DOHH2 (cell line): Measurements from ENCODE around the gene NENF.
A peak's percentile ranks its signal among the peaks of the same experiment; 100 is the strongest.

Source experiments
- H3F3A ChIP-seq: fragments of 200-600 bp; sonication (generic), shearing (Covaris generic); 2 replicates; pipeline ENCODE4 v1.6.0; 2016; ENCODE audit warnings: antibody characterized with exemption, mild to moderate bottlenecking; ENCODE audit not compliant: control insufficient read depth, insufficient read depth
- H3K27ac ChIP-seq: fragments of 200-600 bp; sonication (generic); 2 replicates; pipeline ENCODE4 v1.5.1; 2014; ENCODE audit warnings: low read depth, mild to moderate bottlenecking, low read length, moderate library complexity
- H3K27me3 ChIP-seq: fragments of 200-600 bp; sonication (generic); 2 replicates; pipeline ENCODE4 v1.6.1; 2014; ENCODE audit warnings: mild to moderate bottlenecking, low read length, mixed read lengths; ENCODE audit not compliant: control insufficient read depth
- H3K36me3 ChIP-seq: fragments of 200-600 bp; sonication (generic); 2 replicates; pipeline ENCODE4 v1.6.1; 2014; ENCODE audit warnings: mild to moderate bottlenecking, low read length, moderate library complexity, mixed read lengths; ENCODE audit not compliant: control insufficient read depth
- H3K4me1 ChIP-seq: fragments of 200-600 bp; sonication (generic); 2 replicates; pipeline ENCODE4 v1.6.1; 2014; ENCODE audit warnings: mild to moderate bottlenecking, low read length, mixed read lengths; ENCODE audit not compliant: control insufficient read depth
- H3K4me2 ChIP-seq: fragments of 200-600 bp; sonication (generic); 2 replicates; pipeline ENCODE4 v1.6.0; 2014; ENCODE audit warnings: mild to moderate bottlenecking, low read length, moderate library complexity
- H3K4me3 ChIP-seq: fragments of 200-600 bp; sonication (generic); 2 replicates; pipeline ENCODE4 v1.5.1; 2014; ENCODE audit warnings: mild to moderate bottlenecking, low read length, mixed read lengths
- H3K79me2 ChIP-seq: fragments of 200-600 bp; sonication (generic); 2 replicates; pipeline ENCODE4 v1.6.1; 2014; ENCODE audit warnings: mild to moderate bottlenecking, low read length, mixed read lengths; ENCODE audit not compliant: control insufficient read depth
- H3K9me2 ChIP-seq: fragments of 200-600 bp; sonication (generic); replicated peaks from 2 replicates; pipeline ENCODE4 v1.6.1; 2014; ENCODE audit warnings: mild to moderate bottlenecking, low read length, mixed read lengths; ENCODE audit not compliant: control insufficient read depth
- H3K9me3 ChIP-seq: fragments of 200-600 bp; sonication (generic); 2 replicates; pipeline ENCODE4 v1.6.1; 2014; ENCODE audit warnings: antibody characterized with exemption, low read length, mixed read lengths; ENCODE audit not compliant: control insufficient read depth, insufficient read depth
- H4K20me1 ChIP-seq: fragments of 200-600 bp; sonication (generic); 2 replicates; pipeline ENCODE4 v1.6.0; 2014; ENCODE audit warnings: low read depth, mild to moderate bottlenecking, antibody characterized with exemption, low read length, moderate library complexity; ENCODE audit not compliant: control insufficient read depth, insufficient read depth
- EZH2phosphoT487 ChIP-seq: fragments of 200-600 bp; sonication (generic); IDR thresholded peaks from 2 replicates; pipeline ENCODE4 v1.6.1; 2017; ENCODE audit warnings: borderline replicate concordance, mild to moderate bottlenecking, antibody characterized with exemption, low read length, moderate library complexity, mixed read lengths
- TF ChIP-seq, protein P1 (sequence below): fragments of 200-600 bp; sonication (generic); IDR thresholded peaks from one replicate; pipeline ENCODE4 v1.5.1; 2014; ENCODE audit warnings: antibody characterized with exemption, mild to moderate bottlenecking, low read depth, low read length; ENCODE audit not compliant: poor library complexity, severe bottlenecking

NENF gene

DNA sequence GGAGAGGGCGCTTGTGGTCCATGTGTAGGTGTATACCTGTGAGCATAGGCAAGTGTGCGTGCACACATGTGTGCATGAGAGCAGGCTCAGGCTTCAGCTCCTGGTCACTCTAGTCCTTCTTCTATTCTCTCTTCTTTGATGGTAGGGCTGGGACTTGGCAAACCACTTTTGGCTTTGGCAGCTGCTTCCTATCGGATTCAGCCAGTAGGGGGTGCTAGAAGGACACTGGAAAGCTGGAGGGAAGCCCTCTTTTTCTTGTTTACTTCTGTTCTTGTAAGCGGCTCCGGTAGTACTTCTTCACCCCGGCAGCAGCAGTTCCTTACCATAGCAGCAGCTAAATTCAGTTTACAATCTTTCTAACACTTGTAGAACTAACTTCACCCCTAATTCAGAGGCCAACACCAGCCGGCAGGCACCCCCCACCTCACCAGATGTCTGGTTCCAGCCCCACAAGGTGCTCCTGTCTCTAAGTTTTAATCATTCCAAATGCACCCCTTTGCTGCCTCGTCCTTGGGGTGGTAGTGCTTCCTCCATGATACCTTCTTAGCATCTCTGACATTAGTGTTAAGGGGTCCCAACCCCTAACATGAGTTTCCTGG is 25.1 kb downstream of the NENF start:
- H3K4me3 ChIP-seq = no peak overlapping the region
- no peak for TF ChIP-seq EZH2phosphoT487
- TF ChIP-seq, protein P1, sequence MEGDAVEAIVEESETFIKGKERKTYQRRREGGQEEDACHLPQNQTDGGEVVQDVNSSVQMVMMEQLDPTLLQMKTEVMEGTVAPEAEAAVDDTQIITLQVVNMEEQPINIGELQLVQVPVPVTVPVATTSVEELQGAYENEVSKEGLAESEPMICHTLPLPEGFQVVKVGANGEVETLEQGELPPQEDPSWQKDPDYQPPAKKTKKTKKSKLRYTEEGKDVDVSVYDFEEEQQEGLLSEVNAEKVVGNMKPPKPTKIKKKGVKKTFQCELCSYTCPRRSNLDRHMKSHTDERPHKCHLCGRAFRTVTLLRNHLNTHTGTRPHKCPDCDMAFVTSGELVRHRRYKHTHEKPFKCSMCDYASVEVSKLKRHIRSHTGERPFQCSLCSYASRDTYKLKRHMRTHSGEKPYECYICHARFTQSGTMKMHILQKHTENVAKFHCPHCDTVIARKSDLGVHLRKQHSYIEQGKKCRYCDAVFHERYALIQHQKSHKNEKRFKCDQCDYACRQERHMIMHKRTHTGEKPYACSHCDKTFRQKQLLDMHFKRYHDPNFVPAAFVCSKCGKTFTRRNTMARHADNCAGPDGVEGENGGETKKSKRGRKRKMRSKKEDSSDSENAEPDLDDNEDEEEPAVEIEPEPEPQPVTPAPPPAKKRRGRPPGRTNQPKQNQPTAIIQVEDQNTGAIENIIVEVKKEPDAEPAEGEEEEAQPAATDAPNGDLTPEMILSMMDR = peak; percentile 82
- H3K9me3 ChIP-seq = no peaks in the 10 kb centered on the region
- H3K36me3 ChIP-seq = no peaks in the 10 kb centered on the region
- H3K27ac ChIP-seq = no peak overlapping the region
- H3K4me2 ChIP-seq = no peak overlapping the region
- no peaks in the 10 kb centered on the region for H4K20me1 ChIP-seq
- no peaks in the 10 kb centered on the region for H3K79me2 ChIP-seq
- H3K4me1 ChIP-seq = peaks cover 7% of the 10 kb centered on the region; the same call in 1 of the 2 replicates
- no peaks in the 10 kb centered on the region for H3K27me3 ChIP-seq
- H3F3A ChIP-seq = no peaks in the 10 kb centered on the region
- H3K9me2 ChIP-seq = no peaks in the 10 kb centered on the region

DNA sequence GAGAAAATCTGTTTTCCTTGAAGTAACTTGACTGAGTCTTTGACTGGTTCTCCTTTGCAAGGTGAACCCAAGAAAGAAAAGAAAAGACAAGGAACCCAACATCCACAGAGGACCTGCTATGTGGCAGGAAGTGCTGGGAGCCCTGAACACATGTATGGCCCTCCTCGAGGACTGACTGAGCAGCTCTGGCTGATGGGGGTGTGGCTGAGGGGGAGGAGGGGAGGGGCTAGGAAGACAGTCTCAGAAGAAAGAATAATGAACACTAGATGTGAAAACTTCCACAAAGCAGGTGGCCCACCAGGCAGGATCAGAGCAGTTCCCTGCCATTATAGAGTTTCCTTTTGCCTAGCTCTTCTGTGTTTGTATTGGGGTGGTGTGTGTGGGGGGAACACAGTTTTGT is 26.1 kb downstream of the NENF start:
- no peaks in the 10 kb centered on the region for H3K9me3 ChIP-seq
- no peaks in the 10 kb centered on the region for H3F3A ChIP-seq
- no peaks in the 10 kb centered on the region for H3K9me2 ChIP-seq
- no peak overlapping the region for H3K4me3 ChIP-seq
- no peaks in the 10 kb centered on the region for H4K20me1 ChIP-seq
- TF ChIP-seq EZH2phosphoT487 = no peak
- TF ChIP-seq, protein P1 = no peak
- H3K79me2 ChIP-seq = no peaks in the 10 kb centered on the region
- H3K4me2 ChIP-seq = no peak overlapping the region
- no peak overlapping the region for H3K27ac ChIP-seq
- H3K36me3 ChIP-seq = no peaks in the 10 kb centered on the region
- H3K27me3 ChIP-seq = no peaks in the 10 kb centered on the region
- H3K4me1 ChIP-seq = peaks cover 7% of the 10 kb centered on the region; the same call in 1 of the 2 replicates

DNA sequence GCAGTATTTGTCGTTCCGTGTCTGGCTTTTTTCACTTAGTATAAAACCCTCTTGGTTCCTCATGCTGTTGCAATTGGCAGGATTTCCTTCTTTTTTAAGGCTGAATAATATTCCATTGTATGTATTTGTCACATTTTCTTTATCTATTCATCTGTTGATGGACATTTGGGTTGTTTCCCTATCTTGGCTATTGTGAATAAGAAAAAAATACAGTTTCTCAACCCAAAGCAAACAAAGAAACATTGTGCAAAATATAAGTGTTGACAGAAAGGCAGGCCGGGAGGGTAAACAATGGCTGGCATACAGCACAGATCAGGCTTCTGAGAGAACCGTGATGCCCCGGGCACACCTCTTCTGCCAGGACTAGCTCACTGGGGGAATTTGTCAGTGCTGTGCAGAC is 26.9 kb downstream of the NENF start:
- Histone ChIP-seq H4K20me1 (no peaks in the 10 kb centered on the region), H3F3A (no peaks in the 10 kb centered on the region), H3K4me2 (no peak overlapping the region), H3K4me1 (peaks cover 7% of the 10 kb centered on the region; the same call in 1 of the 2 replicates), H3K9me2 (no peaks in the 10 kb centered on the region), H3K27me3 (no peaks in the 10 kb centered on the region), H3K36me3 (no peaks in the 10 kb centered on the region), H3K27ac (no peak overlapping the region), H3K4me3 (no peak overlapping the region), H3K79me2 (no peaks in the 10 kb centered on the region), H3K9me3 (no peaks in the 10 kb centered on the region)
- TF ChIP-seq EZH2phosphoT487 = no peak
- TF ChIP-seq, protein P1 = no peak
